CD4-positive, alpha-beta T cell (primary cell): Measurements from ENCODE around the gene RANBP2. TPM values are rescaled to one million over a fixed set of nuclear protein-coding genes. Genes with fewer than 3 reads are reported as not detected.
A peak's percentile ranks its signal among the peaks of the same experiment; 100 is the strongest.
"Not testable (repeated sequence)": the region's sequence is repeated elsewhere in the genome, so short reads cannot be mapped to it uniquely, and the experiment has no call there.

ENCODE experiments used
- ATAC-seq: fragments of 200-7000 bp; cut with Tn5 transposase; one replicate; pipeline ENCODE4 v1.10.0; 2022; ENCODE audit warnings: mild to moderate bottlenecking; ENCODE audit not compliant: poor library complexity
- CTCF ChIA-PET: fragments of 350-600 bp; sonication (Branson Sonifier 250); formaldehyde crosslinking; loops from one replicate; lab custom pipeline; 2021; ENCODE audit warnings: antibody characterized with exemption, inconsistent platforms; lab: Charles Lee
- POLR2A ChIA-PET: fragments of 350-600 bp; sonication (Branson Sonifier 250); formaldehyde crosslinking; loops from one replicate; lab custom pipeline; 2021; ENCODE audit warnings: antibody characterized with exemption, inconsistent platforms; lab: Charles Lee
- DNase-seq, 14 experiments: peaks; one replicate each; pipeline ENCODE4 v3.0.0-alpha.2; 2013 to 2020; ENCODE audit warnings: mixed read lengths in 2 of 14
- H3K27ac ChIP-seq, 2 donors: one replicate each; pipeline versions ENCODE4 v1.5.1 to v1.7.0; 2013; ENCODE audit warnings: low read length in 2 of 2, low read depth in 1 of 2, mild to moderate bottlenecking in 1 of 2
- H3K27me3 ChIP-seq, 2 experiments: 1 replicate in 1 of 2; 2 replicates in 1 of 2; pipeline versions ENCODE4 v1.6.1 to v1.7.0; 2013; ENCODE audit warnings: low read length in 2 of 2, control low read depth in 1 of 2, mild to moderate bottlenecking in 1 of 2, moderate library complexity in 1 of 2; ENCODE audit not compliant: insufficient read depth in 2 of 2, control insufficient read depth in 1 of 2
- H3K36me3 ChIP-seq: one replicate; pipeline ENCODE4 v1.6.1; 2013; ENCODE audit warnings: low read length, control low read depth; ENCODE audit not compliant: insufficient read depth
- H3K4me1 ChIP-seq: one replicate; pipeline ENCODE4 v1.6.1; 2013; ENCODE audit warnings: low read length, control low read depth; ENCODE audit not compliant: insufficient read depth
- H3K4me3 ChIP-seq: one replicate; pipeline ENCODE4 v1.5.1; 2013; ENCODE audit warnings: mild to moderate bottlenecking, low read length, moderate library complexity
- H3K9me3 ChIP-seq, 2 experiments: 1 replicate in 1 of 2; 2 replicates in 1 of 2; pipeline versions ENCODE4 v1.6.1 to v1.7.0; 2013; ENCODE audit warnings: low read length in 2 of 2, mild to moderate bottlenecking in 2 of 2, control low read depth in 1 of 2, moderate library complexity in 1 of 2; ENCODE audit not compliant: control insufficient read depth in 1 of 2, insufficient read depth in 1 of 2
- H3K27ac Mint-ChIP-seq: one replicate; pipeline ENCODE4 v1.8.0; 2020; ENCODE audit warnings: mixed read lengths
- H3K27me3 Mint-ChIP-seq: one replicate; pipeline ENCODE4 v1.8.0; 2021; ENCODE audit warnings: mixed read lengths
- H3K36me3 Mint-ChIP-seq: one replicate; pipeline ENCODE4 v1.8.0; 2021; ENCODE audit warnings: low read depth, mixed read lengths
- H3K4me1 Mint-ChIP-seq: one replicate; pipeline ENCODE4 v1.8.0; 2021; ENCODE audit warnings: low read depth, mixed read lengths
- H3K4me3 Mint-ChIP-seq: one replicate; pipeline ENCODE4 v1.8.0; 2020; ENCODE audit warnings: mild to moderate bottlenecking, mixed read lengths
- H3K9me3 Mint-ChIP-seq: one replicate; pipeline ENCODE4 v1.8.0; 2020; ENCODE audit warnings: mixed read lengths
- intact Hi-C, 2 experiments: fragments of 100-400 bp; cut with DNase I in 1 of 2; cut with micrococcal nuclease in 1 of 2; formaldehyde crosslinking; loops; one replicate each; pipeline versions ENCODE4 v1.15.1 to v1.9.0; 2023 to 2025; cut with DNase I, micrococcal nuclease
- total RNA-seq, 174 experiments: library from RNA in 2 of 174; stranded (reverse) in 2 of 174; gene quantifications; one replicate each; pipeline ENCODE4 v1.2.3 and lab custom pipeline; 2021 to 2026
- TF ChIP-seq, protein P1 (sequence below): fragments of 200-600 bp; IDR thresholded peaks from one replicate; pipeline ENCODE4 v1.8.0; 2022; ENCODE audit warnings: antibody characterized with exemption, mild to moderate bottlenecking

Gene RANBP2
- total RNA-seq, 2 experiments from 2014 or later = 182 to 186 TPM

DNA sequence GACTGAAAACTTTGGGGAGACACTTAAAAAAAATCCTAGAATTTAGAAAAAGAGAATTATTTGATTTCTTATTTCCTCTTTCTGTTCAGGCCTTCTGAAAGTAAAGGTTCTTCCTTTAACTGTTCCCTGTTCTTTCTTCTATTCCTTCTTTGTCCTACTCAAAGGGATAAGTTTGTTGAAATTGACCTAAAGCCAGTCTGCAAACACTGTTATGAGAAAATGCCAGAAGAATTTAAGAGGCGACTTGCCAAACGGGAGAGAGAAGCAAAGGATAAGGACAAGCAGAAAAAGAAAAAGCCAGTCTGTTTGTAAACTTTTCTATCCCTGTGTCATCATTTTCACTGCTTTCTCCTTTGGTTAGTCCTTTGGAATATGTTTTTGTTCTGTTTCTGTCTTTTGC lies 38.5 kb upstream of the RANBP2 start:
- H3K36me3 ChIP-seq = peaks cover 44% of the 10 kb centered on the region
- intact Hi-C loops, H3K4me1 Mint-ChIP-seq: not testable (repeated sequence)

DNA sequence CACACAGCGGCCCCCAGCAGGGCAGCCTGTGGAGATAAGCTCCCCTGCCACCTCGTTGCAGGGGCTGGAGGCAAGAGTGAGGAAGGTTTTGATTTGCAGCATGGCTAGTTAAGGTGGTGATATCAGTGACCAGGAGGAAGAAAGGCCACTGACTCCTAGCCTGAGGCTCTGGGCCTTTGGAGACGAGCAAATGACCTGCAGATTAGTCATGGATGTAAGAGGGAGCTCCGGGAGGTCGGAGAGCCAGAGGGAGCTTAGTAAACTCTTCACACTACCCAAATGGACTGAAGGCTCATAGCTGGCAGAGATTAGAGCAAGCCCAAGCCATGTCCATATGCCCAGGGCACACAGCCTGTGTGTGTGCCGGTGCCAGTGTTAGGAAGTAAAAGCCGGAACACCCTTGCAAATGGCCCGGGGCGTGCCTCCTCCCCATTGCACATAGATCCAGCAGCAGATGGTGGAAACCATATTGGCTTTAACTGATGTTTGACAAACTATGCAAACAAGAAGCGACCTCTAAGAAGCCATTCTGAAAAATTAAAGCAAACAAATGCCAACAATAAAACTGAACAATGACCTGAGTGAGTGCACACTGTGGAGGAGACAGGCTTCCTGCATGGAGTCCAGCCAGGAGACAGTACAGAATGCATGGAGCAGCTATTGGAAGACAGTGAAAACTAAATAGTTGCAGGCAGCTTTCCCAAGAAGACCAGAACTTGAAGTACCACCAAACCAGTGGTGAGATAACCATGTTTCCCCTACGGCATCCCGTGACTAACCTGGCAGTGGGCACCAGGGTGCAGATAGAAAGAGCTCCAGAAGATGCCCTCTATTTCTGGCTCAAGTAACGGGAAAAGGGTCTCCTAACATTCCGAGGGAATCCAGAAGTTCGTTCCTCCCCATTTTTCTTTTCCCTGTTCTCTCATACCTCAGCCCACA lies 30.2 kb upstream of the RANBP2 start:
- H3K4me1 Mint-ChIP-seq, DNase-seq, H3K9me3 ChIP-seq, POLR2A ChIA-PET, H3K4me1 ChIP-seq, H3K4me3 ChIP-seq, H3K4me3 Mint-ChIP-seq, H3K27me3 ChIP-seq, intact Hi-C loops, H3K9me3 Mint-ChIP-seq, CTCF ChIA-PET, H3K27ac ChIP-seq, H3K27me3 Mint-ChIP-seq, H3K27ac Mint-ChIP-seq, ATAC-seq, H3K36me3 ChIP-seq: not testable (repeated sequence)
- peaks cover 17% of the 10 kb centered on the region for H3K36me3 Mint-ChIP-seq

More for the DNA sequence above, 38.5 kb upstream of the RANBP2 start:
- H3K4me3 ChIP-seq, H3K27ac Mint-ChIP-seq, H3K27me3 Mint-ChIP-seq, DNase-seq, H3K27me3 ChIP-seq, H3K4me3 Mint-ChIP-seq, CTCF ChIA-PET, H3K9me3 ChIP-seq, H3K4me1 ChIP-seq, H3K27ac ChIP-seq, POLR2A ChIA-PET, ATAC-seq, H3K9me3 Mint-ChIP-seq: not testable (repeated sequence)
- H3K36me3 Mint-ChIP-seq = peaks cover 70% of the 10 kb centered on the region

DNA sequence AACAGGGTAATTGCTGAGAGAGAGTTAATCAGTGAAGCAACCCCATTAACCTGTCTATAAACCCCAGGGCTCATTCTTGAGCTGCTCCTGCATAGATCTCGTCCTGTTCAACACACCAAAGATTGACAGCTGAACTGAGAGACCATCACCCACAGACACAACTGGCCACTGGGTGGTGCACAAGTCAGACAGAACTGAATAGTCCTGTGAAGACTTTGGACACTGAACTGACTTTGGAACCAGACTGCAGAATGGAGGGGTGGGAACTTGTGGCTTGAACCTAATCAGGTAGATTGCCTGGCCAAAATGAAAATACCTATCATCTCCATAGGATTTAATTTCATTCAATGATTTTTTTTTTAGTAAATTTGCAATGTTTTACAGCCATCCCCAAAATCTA lies 29.3 kb upstream of the RANBP2 start:
- peak; percentile 67 for ATAC-seq
- H3K9me3 ChIP-seq, H3K27me3 ChIP-seq, H3K36me3 ChIP-seq, H3K27ac Mint-ChIP-seq, H3K9me3 Mint-ChIP-seq, intact Hi-C loops, H3K4me1 ChIP-seq, H3K4me1 Mint-ChIP-seq, H3K4me3 ChIP-seq, H3K27ac ChIP-seq, H3K4me3 Mint-ChIP-seq, CTCF ChIA-PET, POLR2A ChIA-PET, H3K27me3 Mint-ChIP-seq, H3K36me3 Mint-ChIP-seq: not testable (repeated sequence)
- DNase-seq = peak in 1 of 14 experiments; percentile 1

DNA sequence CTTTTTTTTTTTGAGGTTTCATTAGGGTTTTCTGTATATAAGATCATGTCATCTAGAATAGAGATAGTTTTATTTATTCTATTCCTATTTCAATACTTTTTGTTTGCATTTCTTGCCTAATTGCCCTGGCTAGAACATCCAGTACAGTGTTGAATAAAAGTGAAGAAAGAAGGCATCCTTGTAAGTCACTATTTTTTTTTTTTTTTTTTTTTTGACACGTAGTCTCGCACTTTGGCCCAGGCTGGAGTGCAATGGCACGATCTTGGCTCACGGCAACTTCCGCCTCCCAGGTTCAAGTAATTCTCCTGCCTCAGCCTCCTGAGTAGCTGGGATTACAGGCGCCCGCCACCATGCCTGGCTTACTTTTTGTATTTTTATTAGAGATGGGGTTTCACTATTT lies 27.8 kb upstream of the RANBP2 start:
- Mint-ChIP-seq H3K4me3 (no peak overlapping the region), H3K4me1 (no peaks in the 10 kb centered on the region), H3K9me3 (no peaks in the 10 kb centered on the region), H3K36me3 (no peaks in the 10 kb centered on the region), H3K27me3 (no peaks in the 10 kb centered on the region), H3K27ac (no peak overlapping the region)
- no peaks in the 10 kb centered on the region for H3K36me3 ChIP-seq
- ChIA-PET POLR2A (no interaction called here), CTCF (no interaction called here)
- DNase-seq (no peak), ATAC-seq (no peak)
- H3K27ac ChIP-seq = no peak overlapping the region
- no peaks in the 10 kb centered on the region for H3K4me1 ChIP-seq
- TF ChIP-seq, protein P1, sequence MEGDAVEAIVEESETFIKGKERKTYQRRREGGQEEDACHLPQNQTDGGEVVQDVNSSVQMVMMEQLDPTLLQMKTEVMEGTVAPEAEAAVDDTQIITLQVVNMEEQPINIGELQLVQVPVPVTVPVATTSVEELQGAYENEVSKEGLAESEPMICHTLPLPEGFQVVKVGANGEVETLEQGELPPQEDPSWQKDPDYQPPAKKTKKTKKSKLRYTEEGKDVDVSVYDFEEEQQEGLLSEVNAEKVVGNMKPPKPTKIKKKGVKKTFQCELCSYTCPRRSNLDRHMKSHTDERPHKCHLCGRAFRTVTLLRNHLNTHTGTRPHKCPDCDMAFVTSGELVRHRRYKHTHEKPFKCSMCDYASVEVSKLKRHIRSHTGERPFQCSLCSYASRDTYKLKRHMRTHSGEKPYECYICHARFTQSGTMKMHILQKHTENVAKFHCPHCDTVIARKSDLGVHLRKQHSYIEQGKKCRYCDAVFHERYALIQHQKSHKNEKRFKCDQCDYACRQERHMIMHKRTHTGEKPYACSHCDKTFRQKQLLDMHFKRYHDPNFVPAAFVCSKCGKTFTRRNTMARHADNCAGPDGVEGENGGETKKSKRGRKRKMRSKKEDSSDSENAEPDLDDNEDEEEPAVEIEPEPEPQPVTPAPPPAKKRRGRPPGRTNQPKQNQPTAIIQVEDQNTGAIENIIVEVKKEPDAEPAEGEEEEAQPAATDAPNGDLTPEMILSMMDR = no peak
- no peaks in the 10 kb centered on the region for H3K9me3 ChIP-seq
- no peak overlapping the region for H3K4me3 ChIP-seq
- intact Hi-C loops = no loop called here
- no peaks in the 10 kb centered on the region for H3K27me3 ChIP-seq
